Left renal pelvis (tissue), 4 donors: Measurements from ENCODE around the gene SCAF4. TPM values are rescaled to one million over a fixed set of nuclear protein-coding genes. Genes with fewer than 3 reads are reported as not detected.
"Not testable (repeated sequence)": the region's sequence is repeated elsewhere in the genome, so short reads cannot be mapped to it uniquely, and the experiment has no call there.

ENCODE experiments used
- DNase-seq, 4 donors: peaks; one replicate each; pipeline ENCODE4 v3.0.0-alpha.2; 2013; ENCODE audit warnings: low read depth in 4 of 4, low spot score in 3 of 4
- polyA plus RNA-seq, 4 donors: library from polyadenylated mRNA; unstranded; fragments of 120-200 nt; gene quantifications; one replicate each; pipeline ENCODE4 v1.2.1, GENCODE V29; 2013; ENCODE audit not compliant: insufficient read length in 4 of 4

Gene SCAF4
- polyA plus RNA-seq, 4 donors: 32.3 to 40.8 (median 38.3) TPM

- DNase-seq: no peak
Measured at GRCh38 chr21:31675318-31675717, 56.6 kb downstream of the SCAF4 start.

DNA sequence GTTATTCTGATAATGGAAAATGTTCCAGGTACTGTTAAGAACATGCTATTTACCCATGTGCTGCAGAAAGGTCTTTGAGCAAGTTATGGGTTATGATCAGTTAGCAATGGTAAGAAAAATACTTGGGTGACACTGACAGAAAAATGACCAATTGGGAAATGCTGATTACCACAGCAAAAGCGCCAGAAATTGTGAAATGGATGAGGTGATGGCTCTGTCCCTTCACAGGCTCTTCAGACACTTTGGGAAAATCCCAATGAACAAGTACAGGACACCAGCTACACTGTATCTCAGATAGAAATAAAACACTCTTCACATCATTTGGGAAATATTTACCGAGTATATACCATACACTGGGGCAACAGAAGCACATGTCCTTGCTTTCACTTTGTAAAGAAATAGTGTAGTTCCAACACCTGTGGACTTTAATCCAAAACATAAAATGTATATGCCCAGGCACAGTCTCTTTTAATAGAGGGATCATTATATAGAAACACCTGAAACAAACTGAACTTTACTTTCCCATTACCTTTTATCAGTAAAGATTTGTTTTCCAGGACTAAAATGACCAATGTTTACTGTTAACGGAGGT lies 58.5 kb downstream of the SCAF4 start:
- no peak for DNase-seq

DNA sequence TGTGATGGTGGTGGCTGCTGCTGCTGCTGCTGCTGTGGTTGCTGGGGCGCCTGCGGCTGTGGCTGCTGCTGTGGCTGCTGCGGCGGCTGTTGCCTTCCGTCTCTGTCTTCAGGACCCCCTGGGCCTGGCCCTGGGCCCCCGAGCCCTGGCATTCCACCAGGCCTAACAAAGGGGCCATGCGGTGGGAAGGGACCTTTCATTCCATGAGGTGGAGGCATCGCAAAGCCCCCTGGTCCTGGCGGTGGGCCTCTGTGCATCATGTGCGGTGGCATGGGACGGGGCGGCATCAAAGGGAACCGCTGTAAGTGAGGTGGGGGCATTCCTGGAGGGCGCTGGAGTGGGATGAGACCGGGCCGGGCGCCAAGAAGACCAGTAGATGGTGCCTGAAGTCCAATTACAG lies 60.0 kb downstream of the SCAF4 start:
- no peak for DNase-seq

- DNase-seq: no peak
Measured at GRCh38 chr21:31671146-31671716, 60.7 kb downstream of the SCAF4 start.

- no peak for DNase-seq
Measured at GRCh38 chr21:31670070-31670469, 61.8 kb downstream of the SCAF4 start.

DNA sequence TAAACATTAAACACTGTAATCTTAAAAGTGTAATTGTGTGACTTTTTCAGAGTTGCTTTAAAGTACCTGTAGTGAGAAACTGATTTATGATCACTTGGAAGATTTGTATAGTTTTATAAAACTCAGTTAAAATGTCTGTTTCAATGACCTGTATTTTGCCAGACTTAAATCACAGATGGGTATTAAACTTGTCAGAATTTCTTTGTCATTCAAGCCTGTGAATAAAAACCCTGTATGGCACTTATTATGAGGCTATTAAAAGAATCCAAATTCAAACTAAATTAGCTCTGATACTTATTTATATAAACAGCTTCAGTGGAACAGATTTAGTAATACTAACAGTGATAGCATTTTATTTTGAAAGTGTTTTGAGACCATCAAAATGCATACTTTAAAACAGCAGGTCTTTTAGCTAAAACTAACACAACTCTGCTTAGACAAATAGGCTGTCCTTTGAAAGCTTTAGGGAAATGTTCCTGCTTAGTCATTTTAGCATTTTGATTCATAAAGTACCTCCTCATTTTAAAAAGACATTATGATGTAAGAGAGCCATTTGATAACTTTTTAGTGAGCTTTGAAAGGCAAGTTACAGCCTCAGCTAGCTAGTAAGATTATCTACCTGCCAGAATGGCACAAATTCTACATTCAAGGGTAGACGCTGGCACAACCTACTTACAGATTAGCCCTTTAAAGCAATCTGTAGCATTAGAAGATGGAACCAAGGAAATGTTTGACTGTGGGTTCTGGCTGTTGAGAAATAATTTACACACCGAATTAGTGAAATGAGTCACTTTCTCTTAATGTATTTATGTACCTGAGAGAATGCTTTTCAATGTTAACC lies 63.0 kb downstream of the SCAF4 start:
- DNase-seq: no peak

DNA sequence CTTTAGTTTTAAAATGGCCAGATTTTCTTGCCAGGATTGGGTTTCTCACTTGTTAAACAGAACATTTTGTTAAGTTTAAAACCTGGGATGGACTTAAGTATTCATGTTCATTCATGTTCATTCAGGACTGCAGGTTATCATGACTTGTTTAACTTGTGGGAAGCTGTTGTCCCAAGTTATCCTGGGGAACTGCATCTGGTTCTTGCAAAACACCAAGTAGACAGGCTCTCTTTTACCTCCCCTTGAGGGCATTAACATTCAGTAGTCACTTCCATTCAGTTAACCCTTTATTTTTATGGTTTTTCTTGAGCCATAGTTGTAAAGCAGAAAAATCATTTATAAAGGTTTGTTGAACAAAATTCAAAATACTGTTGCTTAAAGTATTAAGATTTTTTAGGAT lies 64.3 kb downstream of the SCAF4 start:
- DNase-seq: no peak

DNA sequence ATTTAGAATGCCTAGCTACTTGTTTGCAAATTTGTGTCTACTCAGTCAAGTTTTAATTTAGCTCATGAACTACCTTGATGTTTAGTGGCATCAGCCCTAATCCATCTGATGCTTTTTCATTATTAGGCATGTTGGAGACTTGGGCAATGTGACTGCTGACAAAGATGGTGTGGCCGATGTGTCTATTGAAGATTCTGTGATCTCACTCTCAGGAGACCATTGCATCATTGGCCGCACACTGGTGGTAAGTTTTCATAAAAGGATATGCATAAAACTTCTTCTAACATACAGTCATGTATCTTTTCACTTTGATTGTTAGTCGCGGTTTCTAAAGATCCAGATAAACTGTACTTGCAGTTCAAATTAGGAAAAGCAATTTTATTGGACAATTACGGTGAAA lies 64.8 kb downstream of the SCAF4 start:
- DNase-seq: no peak

DNA sequence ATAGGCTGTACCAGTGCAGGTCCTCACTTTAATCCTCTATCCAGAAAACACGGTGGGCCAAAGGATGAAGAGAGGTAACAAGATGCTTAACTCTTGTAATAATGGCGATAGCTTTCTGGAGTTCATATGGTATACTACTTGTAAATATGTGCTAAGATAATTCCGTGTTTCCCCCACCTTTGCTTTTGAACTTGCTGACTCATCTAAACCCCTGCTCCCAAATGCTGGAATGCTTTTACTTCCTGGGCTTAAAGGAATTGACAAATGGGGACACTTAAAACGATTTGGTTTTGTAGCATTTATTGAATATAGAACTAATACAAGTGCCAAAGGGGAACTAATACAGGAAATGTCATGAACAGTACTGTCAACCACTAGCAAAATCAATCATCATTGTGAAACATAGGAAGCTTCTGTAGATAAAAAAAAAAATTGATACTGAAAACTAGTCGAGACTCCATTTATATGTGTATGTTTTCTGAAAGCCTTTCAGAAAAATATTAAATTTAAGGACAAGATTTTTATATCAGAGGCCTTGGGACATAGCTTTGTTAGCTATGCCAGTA lies 65.4 kb downstream of the SCAF4 start:
- DNase-seq: no peak

DNA sequence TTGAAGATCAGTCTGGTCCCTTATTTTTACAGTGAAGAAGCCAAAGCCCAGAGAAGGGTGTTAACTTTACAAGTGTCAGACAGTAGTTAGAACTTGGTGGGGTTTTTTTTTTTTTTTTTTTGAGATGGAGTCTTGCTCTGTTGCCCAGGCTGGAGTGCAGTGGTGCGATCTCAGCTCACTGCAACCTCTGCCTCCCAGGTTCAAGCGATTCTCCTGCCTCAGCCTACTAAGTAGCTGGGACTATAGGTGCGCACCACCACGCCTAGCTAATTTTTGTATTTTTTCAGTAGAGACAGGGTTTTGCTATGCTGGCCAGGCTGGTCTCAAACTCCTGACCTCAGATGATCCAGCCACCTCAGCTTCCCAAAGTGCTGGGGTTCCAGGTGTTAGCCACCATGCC lies 66.0 kb downstream of the SCAF4 start:
- DNase-seq: not testable (repeated sequence)

- no peak for DNase-seq
Measured at GRCh38 chr21:31665397-31665796, 66.5 kb downstream of the SCAF4 start.

- no peak for DNase-seq
Measured at GRCh38 chr21:31663584-31664249, 68.2 kb downstream of the SCAF4 start.

DNA sequence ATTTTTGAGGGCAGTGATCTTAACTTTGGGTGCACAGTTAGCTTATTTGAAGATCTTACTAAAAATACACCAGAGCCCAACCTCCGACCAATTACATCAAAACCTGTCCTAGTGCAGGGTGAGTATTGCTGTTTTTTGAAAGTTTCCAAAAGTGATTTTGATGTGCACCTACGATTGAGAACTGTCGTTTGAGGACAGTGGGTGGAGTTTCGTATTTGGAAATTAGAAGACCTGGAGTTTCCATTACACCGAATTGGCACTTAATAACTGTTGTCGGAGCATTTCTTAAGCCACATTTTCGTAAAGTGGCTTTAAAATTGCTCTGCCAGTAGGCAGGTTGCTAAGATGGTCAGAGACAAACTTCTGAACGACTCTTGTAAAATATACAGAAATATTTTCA lies 71.3 kb downstream of the SCAF4 start:
- DNase-seq: no peak

- peak in 1 of 4 donors; percentile 33 for DNase-seq
Measured at GRCh38 chr21:31660259-31660565, 71.7 kb downstream of the SCAF4 start.

DNA sequence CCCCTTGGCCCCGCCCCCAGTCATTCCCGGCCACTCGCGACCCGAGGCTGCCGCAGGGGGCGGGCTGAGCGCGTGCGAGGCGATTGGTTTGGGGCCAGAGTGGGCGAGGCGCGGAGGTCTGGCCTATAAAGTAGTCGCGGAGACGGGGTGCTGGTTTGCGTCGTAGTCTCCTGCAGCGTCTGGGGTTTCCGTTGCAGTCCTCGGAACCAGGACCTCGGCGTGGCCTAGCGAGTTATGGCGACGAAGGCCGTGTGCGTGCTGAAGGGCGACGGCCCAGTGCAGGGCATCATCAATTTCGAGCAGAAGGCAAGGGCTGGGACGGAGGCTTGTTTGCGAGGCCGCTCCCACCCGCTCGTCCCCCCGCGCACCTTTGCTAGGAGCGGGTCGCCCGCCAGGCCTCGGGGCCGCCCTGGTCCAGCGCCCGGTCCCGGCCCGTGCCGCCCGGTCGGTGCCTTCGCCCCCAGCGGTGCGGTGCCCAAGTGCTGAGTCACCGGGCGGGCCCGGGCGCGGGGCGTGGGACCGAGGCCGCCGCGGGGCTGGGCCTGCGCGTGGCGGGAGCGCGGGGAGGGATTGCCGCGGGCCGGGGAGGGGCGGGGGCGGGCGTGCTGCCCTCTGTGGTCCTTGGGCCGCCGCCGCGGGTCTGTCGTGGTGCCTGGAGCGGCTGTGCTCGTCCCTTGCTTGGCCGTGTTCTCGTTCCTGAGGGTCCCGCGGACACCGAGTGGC lies 72.2 kb downstream of the SCAF4 start, which contains the start of gene SOD1:
Gene SOD1, plus strand, starts transcription at position 158 of the 723 bp plus-strand sequence. Its CDS starts 77 bp downstream, at position 235.
- peak; percentile 80 to 88 (median 84) for DNase-seq

DNA sequence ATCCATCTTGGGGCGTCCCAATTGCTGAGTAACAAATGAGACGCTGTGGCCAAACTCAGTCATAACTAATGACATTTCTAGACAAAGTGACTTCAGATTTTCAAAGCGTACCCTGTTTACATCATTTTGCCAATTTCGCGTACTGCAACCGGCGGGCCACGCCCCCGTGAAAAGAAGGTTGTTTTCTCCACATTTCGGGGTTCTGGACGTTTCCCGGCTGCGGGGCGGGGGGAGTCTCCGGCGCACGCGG lies 72.7 kb downstream of the SCAF4 start:
- DNase-seq: no peak

- no peak for DNase-seq
Measured at GRCh38 chr21:31658053-31658452, 73.9 kb downstream of the SCAF4 start.

DNA sequence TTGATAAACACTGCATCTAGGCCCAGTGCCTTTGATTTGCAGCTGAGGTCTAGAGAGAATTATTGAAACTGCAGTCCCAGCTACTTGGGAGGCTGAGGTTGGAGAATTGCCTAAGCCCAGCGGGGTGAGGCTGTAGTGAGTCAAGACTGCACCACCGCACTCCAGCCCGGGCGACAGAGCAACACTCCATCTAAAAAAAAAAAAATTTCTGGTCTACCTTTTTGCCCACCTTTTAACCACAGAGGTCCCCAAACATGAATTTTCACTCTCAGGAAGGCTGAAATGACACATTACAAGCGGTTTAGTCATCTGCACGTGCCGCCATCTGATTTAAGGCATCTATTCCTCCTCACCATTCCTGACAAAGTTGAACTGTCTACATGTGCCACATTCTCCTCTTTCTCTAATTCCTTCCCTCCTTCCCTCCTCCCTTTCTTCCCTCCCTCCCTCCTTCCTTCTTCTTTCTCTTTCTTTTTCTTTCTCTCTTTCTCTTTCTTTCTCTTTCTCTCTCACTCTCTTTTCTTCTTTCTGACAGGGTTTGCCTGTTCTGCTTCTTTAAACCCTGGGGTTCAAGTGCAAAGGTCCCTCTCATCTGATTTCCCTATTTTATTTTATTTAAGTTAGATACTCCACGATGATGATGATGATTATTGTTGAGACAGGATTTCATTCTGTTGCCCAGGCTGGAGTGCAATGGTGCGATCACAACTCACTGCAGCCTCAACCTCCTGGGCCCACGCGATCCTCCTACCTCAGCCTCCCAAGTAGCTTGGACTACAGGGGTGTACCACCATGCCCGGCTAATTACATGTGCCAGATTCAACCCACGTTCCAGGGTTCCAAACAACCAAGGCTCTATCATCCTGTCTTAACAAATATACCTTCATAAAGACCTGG lies 75.5 kb downstream of the SCAF4 start:
- no peak for DNase-seq

GRCh38 chr21:31654821-31655580 lies 76.9 kb downstream of the SCAF4 start:
- not testable (repeated sequence) for DNase-seq
